Measurements from ENCODE around the gene ZFP64.
"Not testable (repeated sequence)": the region's sequence is repeated elsewhere in the genome, so short reads cannot be mapped to it uniquely, and the experiment has no call there.

The ZFP64 gene

GRCh38 chr20:52204136-52204535 lies 12.6 kb upstream of the ZFP64 start:
- Histone ChIP-seq H3K4me1 (ENCODE audit: control insufficient read depth in 2 of 2, insufficient read depth in 2 of 2, low read length in 2 of 2) (no peaks in the 10 kb centered on the region), H3K27me3 (ENCODE audit: control insufficient read depth in 2 of 2, insufficient read depth in 2 of 2, low read length in 2 of 2) (no peaks in the 10 kb centered on the region), H3K9ac (ENCODE audit: low read depth in 1 of 2, low read length in 2 of 2) (no peak overlapping the region), H3K27ac (ENCODE audit: low read depth in 2 of 2, low read length in 2 of 2) (no peak overlapping the region), H3K9me3 (ENCODE audit: control insufficient read depth in 2 of 2, low read length in 2 of 2) (no peaks in the 10 kb centered on the region), H3K4me3 (ENCODE audit: low read length in 2 of 2) (no peak overlapping the region), H3K36me3 (ENCODE audit: control insufficient read depth in 2 of 2, insufficient read depth in 2 of 2, low read length in 2 of 2) (no peaks in the 10 kb centered on the region)

DNA sequence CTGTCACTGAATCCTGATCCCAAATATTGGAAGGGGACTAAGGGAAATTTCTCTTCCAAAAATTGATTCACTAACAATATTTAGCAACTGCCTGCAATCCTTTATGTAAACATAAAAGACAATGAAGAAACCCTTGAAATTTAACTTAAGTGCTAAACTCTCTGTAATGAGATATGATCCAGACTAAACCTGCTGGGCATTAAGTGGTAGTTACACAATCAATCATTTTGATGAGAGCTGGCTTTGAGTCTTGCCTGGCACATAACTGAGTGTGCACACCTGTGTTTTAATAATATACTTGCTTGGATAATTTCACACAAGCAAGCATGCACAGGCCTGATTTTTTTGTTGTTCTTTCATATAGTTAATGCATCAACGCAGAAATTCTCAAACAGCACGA lies 9.8 kb upstream of the ZFP64 start:
- Histone ChIP-seq H3K9ac (ENCODE audit: low read depth in 1 of 2, low read length in 2 of 2) (no peak overlapping the region), H3K27me3 (ENCODE audit: control insufficient read depth in 2 of 2, insufficient read depth in 2 of 2, low read length in 2 of 2) (no peaks in the 10 kb centered on the region), H3K27ac (ENCODE audit: low read depth in 2 of 2, low read length in 2 of 2) (no peak overlapping the region), H3K36me3 (ENCODE audit: control insufficient read depth in 2 of 2, insufficient read depth in 2 of 2, low read length in 2 of 2) (no peaks in the 10 kb centered on the region), H3K9me3 (ENCODE audit: control insufficient read depth in 2 of 2, low read length in 2 of 2) (no peaks in the 10 kb centered on the region), H3K4me3 (ENCODE audit: low read length in 2 of 2) (no peak overlapping the region), H3K4me1 (ENCODE audit: control insufficient read depth in 2 of 2, insufficient read depth in 2 of 2, low read length in 2 of 2) (no peaks in the 10 kb centered on the region)

DNA sequence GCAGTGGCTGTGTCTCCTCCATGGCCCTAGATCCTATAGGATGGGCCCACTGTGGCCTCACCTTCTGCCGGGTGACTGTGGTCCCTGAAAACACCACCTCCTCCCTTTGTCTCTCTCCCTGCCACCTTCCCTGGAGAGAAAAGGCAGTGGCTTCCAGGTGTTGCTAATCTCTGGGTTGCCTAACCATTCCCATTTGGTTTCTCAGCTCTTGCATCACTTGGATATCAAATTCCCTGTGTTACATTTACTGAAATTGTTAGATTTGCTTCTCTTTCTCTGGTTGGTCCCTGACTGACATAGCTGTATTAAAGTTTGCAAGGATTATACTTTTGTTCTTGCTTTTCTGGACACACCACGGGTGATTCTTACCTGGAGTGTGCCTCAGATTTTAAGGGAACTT lies 9.3 kb upstream of the ZFP64 start:
- Histone ChIP-seq H3K4me1 (ENCODE audit: control insufficient read depth in 2 of 2, insufficient read depth in 2 of 2, low read length in 2 of 2) (no peaks in the 10 kb centered on the region), H3K9ac (ENCODE audit: low read depth in 1 of 2, low read length in 2 of 2) (no peak overlapping the region), H3K27me3 (ENCODE audit: control insufficient read depth in 2 of 2, insufficient read depth in 2 of 2, low read length in 2 of 2) (no peaks in the 10 kb centered on the region), H3K27ac (ENCODE audit: low read depth in 2 of 2, low read length in 2 of 2) (no peak overlapping the region), H3K4me3 (ENCODE audit: low read length in 2 of 2) (no peak overlapping the region), H3K9me3 (ENCODE audit: control insufficient read depth in 2 of 2, low read length in 2 of 2) (no peaks in the 10 kb centered on the region), H3K36me3 (ENCODE audit: control insufficient read depth in 2 of 2, insufficient read depth in 2 of 2, low read length in 2 of 2) (no peaks in the 10 kb centered on the region)

GRCh38 chr20:52196845-52197244 lies 5.3 kb upstream of the ZFP64 start:
- Histone ChIP-seq H3K27ac (ENCODE audit: low read depth in 2 of 2, low read length in 2 of 2) (no peak overlapping the region), H3K4me1 (ENCODE audit: control insufficient read depth in 2 of 2, insufficient read depth in 2 of 2, low read length in 2 of 2) (peaks cover 12% of the 10 kb centered on the region in 2 donors), H3K27me3 (ENCODE audit: control insufficient read depth in 2 of 2, insufficient read depth in 2 of 2, low read length in 2 of 2) (no peaks in the 10 kb centered on the region), H3K4me3 (ENCODE audit: low read length in 2 of 2) (no peak overlapping the region), H3K9me3 (ENCODE audit: control insufficient read depth in 2 of 2, low read length in 2 of 2) (no peaks in the 10 kb centered on the region), H3K36me3 (ENCODE audit: control insufficient read depth in 2 of 2, insufficient read depth in 2 of 2, low read length in 2 of 2) (no peaks in the 10 kb centered on the region), H3K9ac (ENCODE audit: low read depth in 1 of 2, low read length in 2 of 2) (no peak overlapping the region)

DNA sequence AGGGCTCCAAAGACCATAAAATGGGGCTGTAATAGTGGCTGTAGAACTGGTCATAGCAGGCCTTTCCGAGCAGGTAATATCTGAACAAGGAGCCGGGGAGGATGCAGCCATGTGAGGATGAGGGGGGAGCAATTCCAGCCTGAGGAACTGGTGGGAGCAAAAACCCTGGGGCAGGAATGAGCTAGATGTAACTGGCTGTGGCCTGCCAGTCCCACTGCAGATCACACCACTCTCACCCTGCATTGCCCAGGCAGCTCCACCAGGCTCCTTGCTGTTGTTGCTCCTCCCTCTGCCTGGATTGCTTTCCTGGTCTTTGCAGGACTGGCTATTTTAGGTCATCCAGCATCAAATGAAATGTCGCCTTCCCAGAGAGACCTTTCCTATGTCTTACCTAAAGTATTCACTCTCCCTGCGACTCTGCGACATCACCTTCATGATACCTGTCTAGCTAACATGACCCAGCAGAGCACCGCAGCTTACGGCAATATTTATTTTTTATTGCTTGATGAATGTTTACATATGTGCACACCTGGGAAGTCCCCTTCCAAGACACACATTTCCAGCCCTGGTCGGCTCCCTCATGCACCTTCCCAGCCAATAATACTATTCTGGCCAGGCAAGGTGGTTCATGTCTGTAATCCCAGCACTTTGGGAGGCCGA lies 2.4 kb upstream of the ZFP64 start:
- no peak overlapping the region for H3K9ac ChIP-seq (ENCODE audit: low read depth in 1 of 2, low read length in 2 of 2)
- H3K36me3 ChIP-seq (ENCODE audit: control insufficient read depth in 2 of 2, insufficient read depth in 2 of 2, low read length in 2 of 2): no peaks in the 10 kb centered on the region
- H3K27ac ChIP-seq (ENCODE audit: low read depth in 2 of 2, low read length in 2 of 2): peak overlapping the region in 1 of 2 donors; percentile 20
- H3K27me3 ChIP-seq (ENCODE audit: control insufficient read depth in 2 of 2, insufficient read depth in 2 of 2, low read length in 2 of 2): no peaks in the 10 kb centered on the region
- H3K9me3 ChIP-seq (ENCODE audit: control insufficient read depth in 2 of 2, low read length in 2 of 2): no peaks in the 10 kb centered on the region
- peak overlapping the region; percentile 0 to 33 for H3K4me3 ChIP-seq (ENCODE audit: low read length in 2 of 2)
- H3K4me1 ChIP-seq (ENCODE audit: control insufficient read depth in 2 of 2, insufficient read depth in 2 of 2, low read length in 2 of 2): peaks cover 15 to 19% of the 10 kb centered on the region in 2 donors

GRCh38 chr20:52193133-52193532 lies 1.6 kb upstream of the ZFP64 start:
- H3K4me3 ChIP-seq (ENCODE audit: low read length in 2 of 2): no peak overlapping the region
- peaks cover 15 to 19% of the 10 kb centered on the region in 2 donors for H3K4me1 ChIP-seq (ENCODE audit: control insufficient read depth in 2 of 2, insufficient read depth in 2 of 2, low read length in 2 of 2)
- no peaks in the 10 kb centered on the region for H3K27me3 ChIP-seq (ENCODE audit: control insufficient read depth in 2 of 2, insufficient read depth in 2 of 2, low read length in 2 of 2)
- no peaks in the 10 kb centered on the region for H3K9me3 ChIP-seq (ENCODE audit: control insufficient read depth in 2 of 2, low read length in 2 of 2)
- no peak overlapping the region for H3K9ac ChIP-seq (ENCODE audit: low read depth in 1 of 2, low read length in 2 of 2)
- no peak overlapping the region for H3K27ac ChIP-seq (ENCODE audit: low read depth in 2 of 2, low read length in 2 of 2)
- H3K36me3 ChIP-seq (ENCODE audit: control insufficient read depth in 2 of 2, insufficient read depth in 2 of 2, low read length in 2 of 2): no peaks in the 10 kb centered on the region

DNA sequence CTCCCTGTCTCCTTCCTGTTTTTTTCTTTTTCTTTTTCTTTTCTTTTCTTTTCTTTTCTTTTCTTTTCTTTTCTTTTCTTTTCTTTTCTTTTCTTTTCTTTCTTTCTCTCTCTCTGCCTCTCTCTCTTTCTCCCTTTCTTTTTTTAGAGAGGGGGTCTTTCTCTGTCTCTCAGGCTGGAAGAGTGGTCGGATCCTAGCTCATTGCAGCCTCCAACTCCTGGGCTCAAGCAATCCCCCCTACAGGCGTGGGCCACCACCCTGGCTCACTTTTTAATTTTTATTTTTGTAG lies 1.1 kb upstream of the ZFP64 start:
- not testable (repeated sequence) for H3K27ac ChIP-seq (ENCODE audit: low read depth in 2 of 2, low read length in 2 of 2); H3K4me3 ChIP-seq (ENCODE audit: low read length in 2 of 2); H3K36me3 ChIP-seq (ENCODE audit: control insufficient read depth in 2 of 2, insufficient read depth in 2 of 2, low read length in 2 of 2); H3K27me3 ChIP-seq (ENCODE audit: control insufficient read depth in 2 of 2, insufficient read depth in 2 of 2, low read length in 2 of 2); H3K9me3 ChIP-seq (ENCODE audit: control insufficient read depth in 2 of 2, low read length in 2 of 2)
- Histone ChIP-seq H3K9ac (ENCODE audit: low read depth in 1 of 2, low read length in 2 of 2) (peak overlapping the region in 1 of 2 donors; percentile 87), H3K4me1 (ENCODE audit: control insufficient read depth in 2 of 2, insufficient read depth in 2 of 2, low read length in 2 of 2) (peaks cover 15 to 19% of the 10 kb centered on the region in 2 donors)

DNA sequence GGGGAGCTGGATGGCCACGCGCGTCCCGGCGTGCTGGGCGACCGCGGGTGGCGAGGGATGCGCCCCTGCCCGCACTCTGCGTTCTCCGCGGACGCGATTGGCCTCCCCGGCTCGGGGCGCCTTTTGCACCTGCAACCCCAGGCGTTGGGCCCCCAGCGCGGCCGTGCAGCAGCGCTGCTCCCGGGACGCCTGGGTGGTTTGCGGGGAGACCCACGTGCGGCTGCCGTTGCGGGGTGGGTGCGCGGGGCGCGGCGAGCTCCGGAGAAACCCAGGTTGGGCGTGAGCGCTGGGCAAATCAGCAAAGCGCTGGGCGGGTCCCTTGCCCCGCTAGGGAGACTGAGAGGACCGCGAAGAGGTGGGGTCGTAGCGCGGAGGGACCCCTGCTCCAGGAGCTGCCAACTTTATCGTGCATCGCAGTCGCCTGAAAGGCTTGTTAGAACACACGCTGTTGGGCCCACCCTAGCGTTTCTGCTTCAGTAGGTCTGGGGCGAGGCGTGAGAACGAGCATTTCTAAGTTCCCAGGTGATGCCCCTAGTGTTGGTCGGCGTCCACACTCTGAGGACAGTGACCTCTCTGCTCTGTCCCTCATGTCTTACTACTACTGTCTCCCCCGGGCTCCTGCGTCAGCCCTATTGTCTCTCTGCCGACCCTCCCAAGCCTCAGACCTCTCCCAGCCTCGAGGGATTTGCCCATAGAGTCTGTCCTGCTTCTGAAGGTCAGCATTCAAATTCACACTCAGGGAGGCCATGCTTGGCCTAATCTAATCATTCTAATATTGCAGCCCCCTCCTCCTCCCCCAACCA lies 538 bp upstream of the ZFP64 start:
- peak overlapping the region; percentile 79 to 93 for H3K4me3 ChIP-seq (ENCODE audit: low read length in 2 of 2)
- no peaks in the 10 kb centered on the region for H3K27me3 ChIP-seq (ENCODE audit: control insufficient read depth in 2 of 2, insufficient read depth in 2 of 2, low read length in 2 of 2)
- H3K9me3 ChIP-seq (ENCODE audit: control insufficient read depth in 2 of 2, low read length in 2 of 2): no peaks in the 10 kb centered on the region
- H3K9ac ChIP-seq (ENCODE audit: low read depth in 1 of 2, low read length in 2 of 2): peak overlapping the region; percentile 76 to 87
- peaks cover 0 to under 1% of the 10 kb centered on the region in 2 donors for H3K36me3 ChIP-seq (ENCODE audit: control insufficient read depth in 2 of 2, insufficient read depth in 2 of 2, low read length in 2 of 2)
- peaks cover 15 to 19% of the 10 kb centered on the region in 2 donors for H3K4me1 ChIP-seq (ENCODE audit: control insufficient read depth in 2 of 2, insufficient read depth in 2 of 2, low read length in 2 of 2)
- H3K27ac ChIP-seq (ENCODE audit: low read depth in 2 of 2, low read length in 2 of 2): peak overlapping the region; percentile 91

DNA sequence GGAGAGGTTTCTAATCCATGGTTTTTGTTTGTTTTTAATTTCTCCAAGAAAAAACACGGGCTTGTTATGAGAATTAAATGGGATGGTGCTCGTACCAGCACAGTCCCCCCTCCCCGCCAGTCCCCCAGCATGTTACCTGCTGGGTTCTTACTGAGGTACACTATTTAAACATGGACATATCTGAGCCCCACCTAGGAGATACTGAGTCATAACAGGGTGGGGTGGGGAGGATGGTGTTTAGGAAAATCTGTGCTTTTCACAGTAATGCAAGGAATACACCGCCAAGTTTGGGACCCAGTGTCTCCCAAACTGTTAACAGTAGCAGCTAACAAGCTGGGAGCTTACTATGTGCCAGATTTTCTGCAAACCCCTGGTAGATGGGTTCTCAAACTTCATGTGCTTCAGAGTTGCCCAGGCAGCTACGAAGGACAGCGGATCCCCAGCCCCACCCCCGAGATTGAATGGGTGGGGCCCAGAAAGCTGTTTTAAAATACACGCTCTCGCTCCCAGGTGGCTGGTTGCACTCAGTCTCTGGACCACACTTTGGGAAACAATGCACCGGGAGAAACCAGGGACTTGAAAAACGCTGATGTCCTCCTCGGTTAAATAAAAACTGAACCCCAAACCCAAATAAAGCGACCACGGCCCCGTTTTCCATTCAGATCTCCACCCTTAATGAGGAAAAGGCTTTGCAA lies 995 bp downstream of the ZFP64 start:
- peak overlapping the region; percentile 79 to 93 for H3K4me3 ChIP-seq (ENCODE audit: low read length in 2 of 2)
- peak overlapping the region; percentile 80 to 87 for H3K9ac ChIP-seq (ENCODE audit: low read depth in 1 of 2, low read length in 2 of 2)
- no peaks in the 10 kb centered on the region for H3K27me3 ChIP-seq (ENCODE audit: control insufficient read depth in 2 of 2, insufficient read depth in 2 of 2, low read length in 2 of 2)
- peaks cover 6 to 8% of the 10 kb centered on the region in 2 donors for H3K36me3 ChIP-seq (ENCODE audit: control insufficient read depth in 2 of 2, insufficient read depth in 2 of 2, low read length in 2 of 2)
- H3K4me1 ChIP-seq (ENCODE audit: control insufficient read depth in 2 of 2, insufficient read depth in 2 of 2, low read length in 2 of 2): peaks cover 15 to 19% of the 10 kb centered on the region in 2 donors
- H3K27ac ChIP-seq (ENCODE audit: low read depth in 2 of 2, low read length in 2 of 2): peak overlapping the region; percentile 91
- no peaks in the 10 kb centered on the region for H3K9me3 ChIP-seq (ENCODE audit: control insufficient read depth in 2 of 2, low read length in 2 of 2)

GRCh38 chr20:52181766-52182165 lies 9.8 kb downstream of the ZFP64 start:
- Histone ChIP-seq H3K9me3 (ENCODE audit: control insufficient read depth in 2 of 2, low read length in 2 of 2) (no peaks in the 10 kb centered on the region), H3K36me3 (ENCODE audit: control insufficient read depth in 2 of 2, insufficient read depth in 2 of 2, low read length in 2 of 2) (peaks cover 19 to 35% of the 10 kb centered on the region in 2 donors), H3K9ac (ENCODE audit: low read depth in 1 of 2, low read length in 2 of 2) (no peak overlapping the region), H3K27me3 (ENCODE audit: control insufficient read depth in 2 of 2, insufficient read depth in 2 of 2, low read length in 2 of 2) (no peaks in the 10 kb centered on the region), H3K27ac (ENCODE audit: low read depth in 2 of 2, low read length in 2 of 2) (no peak overlapping the region), H3K4me3 (ENCODE audit: low read length in 2 of 2) (no peak overlapping the region), H3K4me1 (ENCODE audit: control insufficient read depth in 2 of 2, insufficient read depth in 2 of 2, low read length in 2 of 2) (no peaks in the 10 kb centered on the region)
